ENCODE measurements around the gene GPR18.

GPR18 gene

GRCh38 chr13:99224021-99224420 lies 34.2 kb downstream of the GPR18 start:
- TF ChIP-seq CTCF (IDR thresholded peaks at IDR 0.05) (no peak), ZFX (IDR thresholded peaks at IDR 0.05; ENCODE audit: borderline replicate concordance) (no peak)
- H3K27ac ChIP-seq = no peak overlapping the region

GRCh38 chr13:99223587-99223986 lies 34.6 kb downstream of the GPR18 start:
- no peak for TF ChIP-seq ZFX (IDR thresholded peaks at IDR 0.05; ENCODE audit: borderline replicate concordance)
- no peak overlapping the region for H3K27ac ChIP-seq

- TF ChIP-seq CTCF (IDR thresholded peaks at IDR 0.05) (no peak), ZFX (IDR thresholded peaks at IDR 0.05; ENCODE audit: borderline replicate concordance) (no peak)
- H3K27ac ChIP-seq = no peak overlapping the region
Observed at GRCh38 chr13:99221567-99222239, 36.5 kb downstream of the GPR18 start.

- no peak for TF ChIP-seq CTCF (IDR thresholded peaks at IDR 0.05)
- no peak overlapping the region for H3K27ac ChIP-seq
Observed at GRCh38 chr13:99220199-99220935, 37.8 kb downstream of the GPR18 start.

GRCh38 chr13:99218969-99219368 lies 39.2 kb downstream of the GPR18 start:
- no peak for TF ChIP-seq CTCF (IDR thresholded peaks at IDR 0.05)
- TF ChIP-seq ZFX (IDR thresholded peaks at IDR 0.05; ENCODE audit: borderline replicate concordance) = no peak
- H3K27ac ChIP-seq = no peak overlapping the region

GRCh38 chr13:99218545-99218944 lies 39.6 kb downstream of the GPR18 start:
- TF ChIP-seq CTCF (IDR thresholded peaks at IDR 0.05) = no peak
- H3K27ac ChIP-seq = no peak overlapping the region

GRCh38 chr13:99218126-99218525 lies 40.1 kb downstream of the GPR18 start:
- H3K27ac ChIP-seq = no peak overlapping the region
- TF ChIP-seq ZFX (IDR thresholded peaks at IDR 0.05; ENCODE audit: borderline replicate concordance) (no peak), CTCF (IDR thresholded peaks at IDR 0.05) (no peak)
